ENCODE data around the gene MKRN3.
"Not testable (repeated sequence)": the region's sequence is repeated elsewhere in the genome, so short reads cannot be mapped to it uniquely, and the experiment has no call there.

The MKRN3 gene

GRCh38 chr15:23569151-23569925 is 3.9 kb downstream of the MKRN3 start:
- Mint-ChIP-seq H3K4me3 (no peak overlapping the region), H3K9me3 (peaks cover 5% of the 10 kb centered on the region), H3K27ac (no peak overlapping the region), H3K36me3 (no peaks in the 10 kb centered on the region), H3K4me1 (no peaks in the 10 kb centered on the region), H3K27me3 (peaks cover 4% of the 10 kb centered on the region)

DNA sequence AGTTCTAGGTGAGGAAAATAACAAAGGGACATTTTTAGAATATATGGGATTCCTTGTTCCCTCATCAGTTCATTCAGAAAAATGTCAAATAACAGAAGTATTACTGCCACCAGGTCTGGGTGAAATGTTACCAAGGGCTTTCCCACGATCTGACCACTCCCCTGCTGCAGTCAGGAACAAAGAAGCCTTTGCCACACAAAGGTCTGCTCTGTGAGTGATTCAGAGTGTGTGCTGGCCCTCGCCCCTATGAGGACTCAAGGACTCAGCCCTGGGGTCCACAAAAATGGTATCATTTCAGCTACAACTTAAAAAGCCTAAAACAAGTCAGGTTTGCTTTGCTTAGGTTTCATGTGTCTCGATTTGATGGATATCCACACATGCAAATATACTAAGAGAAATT is 5.0 kb downstream of the MKRN3 start:
- Mint-ChIP-seq H3K4me3 (no peak overlapping the region), H3K9me3 (no peaks in the 10 kb centered on the region), H3K36me3 (no peaks in the 10 kb centered on the region), H3K27me3 (peaks cover 4% of the 10 kb centered on the region), H3K4me1 (no peaks in the 10 kb centered on the region), H3K27ac (no peak overlapping the region)

GRCh38 chr15:23572844-23573243 is 7.4 kb downstream of the MKRN3 start:
- Mint-ChIP-seq H3K9me3 (no peaks in the 10 kb centered on the region), H3K27me3 (peaks cover 4% of the 10 kb centered on the region), H3K27ac (no peak overlapping the region), H3K36me3 (no peaks in the 10 kb centered on the region), H3K4me1 (no peaks in the 10 kb centered on the region), H3K4me3 (no peak overlapping the region)

- no peak overlapping the region for H3K27ac Mint-ChIP-seq
- no peaks in the 10 kb centered on the region for H3K9me3 Mint-ChIP-seq
- H3K4me1 Mint-ChIP-seq = no peaks in the 10 kb centered on the region
- H3K4me3 Mint-ChIP-seq = no peak overlapping the region
- H3K27me3 Mint-ChIP-seq = peaks cover 1% of the 10 kb centered on the region
- no peaks in the 10 kb centered on the region for H3K36me3 Mint-ChIP-seq
Measured at GRCh38 chr15:23574742-23575141, 9.3 kb downstream of the MKRN3 start.

GRCh38 chr15:23576061-23576460 is 10.6 kb downstream of the MKRN3 start:
- H3K36me3 Mint-ChIP-seq = no peaks in the 10 kb centered on the region
- H3K9me3 Mint-ChIP-seq = no peaks in the 10 kb centered on the region
- H3K4me1 Mint-ChIP-seq = no peaks in the 10 kb centered on the region
- peaks cover 1% of the 10 kb centered on the region for H3K27me3 Mint-ChIP-seq
- H3K4me3 Mint-ChIP-seq = no peak overlapping the region
- H3K27ac Mint-ChIP-seq = no peak overlapping the region

DNA sequence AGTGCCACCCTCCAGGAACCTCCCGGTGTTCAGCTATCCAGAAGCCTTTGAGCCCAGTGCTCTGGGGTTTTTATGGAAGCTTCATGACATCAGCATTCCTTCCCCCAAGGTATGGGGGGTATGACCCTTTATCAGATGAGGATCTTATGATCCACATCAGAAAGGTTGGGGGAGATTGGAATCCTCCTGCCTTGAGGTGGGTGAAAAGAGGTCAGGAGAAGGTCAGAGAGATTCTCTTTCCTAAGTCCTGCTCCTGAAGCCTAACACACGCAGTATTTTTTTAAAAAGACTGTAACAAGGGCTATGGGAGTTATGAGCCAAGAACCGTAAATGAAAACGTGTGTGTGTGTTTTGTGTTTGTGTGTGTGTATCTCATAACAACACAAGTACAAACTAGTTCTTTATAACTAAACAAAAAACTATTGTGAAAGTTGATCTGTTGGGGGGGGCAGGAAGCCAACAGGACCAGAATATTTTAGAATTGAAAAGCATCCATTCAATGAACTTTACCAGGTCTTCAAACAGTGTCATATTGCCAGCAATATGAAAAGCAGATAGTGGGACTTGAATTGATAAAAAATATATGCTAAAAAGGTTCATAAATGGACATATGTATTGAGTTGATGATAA is 13.2 kb downstream of the MKRN3 start:
- no peaks in the 10 kb centered on the region for H3K9me3 Mint-ChIP-seq
- no peak overlapping the region for H3K4me3 Mint-ChIP-seq
- H3K4me1 Mint-ChIP-seq = no peaks in the 10 kb centered on the region
- no peak overlapping the region for H3K27ac Mint-ChIP-seq
- no peaks in the 10 kb centered on the region for H3K36me3 Mint-ChIP-seq
- H3K27me3 Mint-ChIP-seq = peaks cover 1% of the 10 kb centered on the region

DNA sequence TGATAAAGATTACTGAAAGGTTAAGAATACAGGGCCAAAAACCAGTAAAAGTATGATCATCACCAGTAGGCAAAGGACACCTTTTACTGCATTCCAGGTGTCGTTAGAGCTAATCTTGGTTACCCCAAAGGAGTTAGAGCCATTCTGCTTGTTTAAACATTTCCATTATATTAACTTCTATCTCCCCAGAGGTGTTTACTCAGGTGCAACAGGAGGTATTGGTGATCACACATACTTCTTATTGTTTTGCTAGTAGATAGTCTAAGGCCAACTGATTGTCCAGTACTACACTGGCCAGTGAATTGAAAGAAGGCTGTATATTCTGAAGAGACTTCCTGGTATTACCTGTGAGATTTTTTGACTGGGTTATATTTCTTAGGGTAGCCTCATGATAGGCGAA is 22.8 kb downstream of the MKRN3 start:
- no peaks in the 10 kb centered on the region for H3K4me1 Mint-ChIP-seq
- H3K36me3 Mint-ChIP-seq = no peaks in the 10 kb centered on the region
- no peak overlapping the region for H3K27ac Mint-ChIP-seq
- H3K9me3 Mint-ChIP-seq = no peaks in the 10 kb centered on the region
- H3K4me3 Mint-ChIP-seq = no peak overlapping the region
- H3K27me3 Mint-ChIP-seq = no peaks in the 10 kb centered on the region

GRCh38 chr15:23589012-23589411 is 23.5 kb downstream of the MKRN3 start:
- H3K4me1 Mint-ChIP-seq = no peaks in the 10 kb centered on the region
- H3K4me3 Mint-ChIP-seq = no peak overlapping the region
- H3K9me3 Mint-ChIP-seq = no peaks in the 10 kb centered on the region
- no peaks in the 10 kb centered on the region for H3K27me3 Mint-ChIP-seq
- H3K27ac Mint-ChIP-seq = no peak overlapping the region
- no peaks in the 10 kb centered on the region for H3K36me3 Mint-ChIP-seq

GRCh38 chr15:23594252-23594770 is 28.8 kb downstream of the MKRN3 start:
- Mint-ChIP-seq H3K4me3 (no peak overlapping the region), H3K27me3 (no peaks in the 10 kb centered on the region), H3K36me3 (no peaks in the 10 kb centered on the region), H3K4me1 (no peaks in the 10 kb centered on the region), H3K9me3 (no peaks in the 10 kb centered on the region), H3K27ac (no peak overlapping the region)

DNA sequence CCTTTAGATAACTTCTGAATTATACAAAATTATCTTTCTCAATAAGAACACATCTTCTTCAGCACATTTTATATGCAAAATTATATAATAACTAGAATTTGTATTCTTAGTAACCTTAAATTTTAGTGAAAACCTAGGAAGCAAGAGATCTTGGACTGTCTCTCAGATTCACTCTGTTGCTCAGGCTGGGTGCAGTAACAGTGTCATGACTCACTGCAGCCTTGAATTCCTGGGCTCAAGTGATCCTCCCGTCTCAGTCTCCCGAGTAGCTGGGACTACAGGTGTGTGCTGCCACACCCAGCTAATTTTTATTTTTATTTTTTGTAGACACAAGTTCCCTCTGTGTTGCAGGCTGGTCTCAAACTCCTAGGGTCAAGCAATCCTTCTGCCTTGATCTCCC is 29.9 kb downstream of the MKRN3 start:
- Mint-ChIP-seq H3K4me3 (no peak overlapping the region), H3K36me3 (no peaks in the 10 kb centered on the region), H3K4me1 (no peaks in the 10 kb centered on the region), H3K27ac (no peak overlapping the region), H3K9me3 (no peaks in the 10 kb centered on the region), H3K27me3 (no peaks in the 10 kb centered on the region)

DNA sequence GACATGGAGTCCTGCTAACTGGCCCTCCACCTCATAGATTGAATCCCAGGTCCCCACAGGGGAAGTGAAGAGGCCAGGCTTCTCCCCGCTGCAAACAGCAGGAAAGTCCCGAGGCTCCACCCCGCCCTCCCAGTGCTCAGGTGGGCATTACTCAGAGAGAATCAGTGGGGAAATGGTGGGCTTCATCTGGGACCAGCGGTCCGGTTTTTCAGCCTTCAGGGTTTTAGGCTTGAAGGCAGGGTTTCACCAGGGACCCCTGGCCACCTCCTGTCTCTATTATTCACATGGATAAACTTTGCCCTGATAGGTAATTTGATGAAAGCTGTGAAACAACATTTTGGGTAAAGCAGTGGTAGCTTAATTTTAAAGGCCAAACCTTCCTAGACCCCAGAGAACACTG is 31.3 kb downstream of the MKRN3 start:
- Mint-ChIP-seq H3K36me3 (no peaks in the 10 kb centered on the region), H3K27ac (no peak overlapping the region), H3K27me3 (no peaks in the 10 kb centered on the region), H3K4me3 (no peak overlapping the region), H3K9me3 (no peaks in the 10 kb centered on the region), H3K4me1 (no peaks in the 10 kb centered on the region)

- not testable (repeated sequence) for H3K27ac Mint-ChIP-seq, H3K4me3 Mint-ChIP-seq, H3K4me1 Mint-ChIP-seq, H3K27me3 Mint-ChIP-seq, H3K36me3 Mint-ChIP-seq, H3K9me3 Mint-ChIP-seq
Measured at GRCh38 chr15:23597278-23597677, 31.8 kb downstream of the MKRN3 start.

DNA sequence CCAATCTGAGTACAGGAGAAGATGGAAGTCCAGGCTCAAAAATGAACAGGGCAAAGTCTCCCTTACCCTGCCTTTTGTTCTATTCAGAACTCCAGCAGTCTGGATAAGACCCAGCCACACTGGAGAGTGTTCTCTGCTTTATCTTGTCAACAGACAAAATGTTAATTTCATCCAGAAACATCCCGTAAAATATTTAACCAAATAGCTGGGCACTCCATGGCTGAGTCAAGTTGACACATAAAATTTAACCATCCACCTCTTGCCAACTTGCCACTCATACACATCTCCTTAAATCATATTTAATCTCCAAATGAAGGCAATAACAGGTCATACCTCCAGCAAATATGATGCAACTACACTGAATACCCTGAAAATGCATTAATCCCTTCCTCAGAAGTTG is 33.6 kb downstream of the MKRN3 start:
- Mint-ChIP-seq H3K36me3 (no peaks in the 10 kb centered on the region), H3K4me1 (no peaks in the 10 kb centered on the region), H3K27ac (no peak overlapping the region), H3K9me3 (peaks cover 5% of the 10 kb centered on the region), H3K4me3 (no peak overlapping the region), H3K27me3 (no peaks in the 10 kb centered on the region)

DNA sequence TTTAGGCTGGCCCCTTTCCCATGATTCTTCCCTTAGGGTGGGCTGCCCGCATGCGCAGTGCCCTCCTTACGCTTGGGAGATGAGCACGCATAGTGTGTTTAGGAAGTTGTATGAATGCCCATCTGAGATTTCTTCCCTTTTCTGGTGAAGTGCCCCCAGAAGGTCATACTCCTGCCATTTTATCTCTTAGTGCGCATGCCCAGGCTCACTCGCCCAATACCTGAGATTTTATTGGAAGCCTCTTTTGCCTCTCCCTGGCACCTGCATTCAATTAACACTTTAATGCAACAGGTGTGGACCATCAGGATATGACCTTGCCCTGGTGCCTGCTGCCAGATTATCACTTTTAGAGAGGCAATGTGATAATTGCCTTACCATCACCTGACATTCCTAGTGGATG is 36.6 kb downstream of the MKRN3 start:
- H3K9me3 Mint-ChIP-seq = peaks cover 5% of the 10 kb centered on the region
- H3K4me1 Mint-ChIP-seq = no peaks in the 10 kb centered on the region

DNA sequence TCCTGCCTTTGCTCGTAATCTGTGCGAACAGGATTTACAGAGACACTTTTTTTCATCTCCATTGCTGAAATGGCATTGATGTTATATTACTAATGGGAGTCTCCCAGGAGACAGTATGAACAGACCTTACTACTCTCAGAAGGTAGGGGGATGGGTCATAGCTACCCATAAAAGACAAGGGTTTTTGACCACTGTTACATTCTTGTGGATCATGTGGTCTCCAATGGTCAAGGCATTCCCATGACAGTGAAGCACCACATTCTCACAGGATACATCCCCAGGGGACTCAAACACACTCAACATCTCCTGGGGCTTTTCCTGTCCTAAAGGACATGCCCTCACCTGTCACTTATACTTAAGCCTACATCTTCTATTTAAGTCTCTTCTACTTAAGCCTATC is 40.8 kb downstream of the MKRN3 start:
- peaks cover 10% of the 10 kb centered on the region for H3K9me3 Mint-ChIP-seq
- no peaks in the 10 kb centered on the region for H3K36me3 Mint-ChIP-seq
- H3K4me3 Mint-ChIP-seq = no peak overlapping the region
- H3K27ac Mint-ChIP-seq = no peak overlapping the region
- no peaks in the 10 kb centered on the region for H3K4me1 Mint-ChIP-seq
- H3K27me3 Mint-ChIP-seq = no peaks in the 10 kb centered on the region

More for the DNA sequence above, 36.6 kb downstream of the MKRN3 start:
- Mint-ChIP-seq H3K36me3 (no peaks in the 10 kb centered on the region), H3K27ac (no peak overlapping the region), H3K27me3 (no peaks in the 10 kb centered on the region), H3K4me3 (no peak overlapping the region)

DNA sequence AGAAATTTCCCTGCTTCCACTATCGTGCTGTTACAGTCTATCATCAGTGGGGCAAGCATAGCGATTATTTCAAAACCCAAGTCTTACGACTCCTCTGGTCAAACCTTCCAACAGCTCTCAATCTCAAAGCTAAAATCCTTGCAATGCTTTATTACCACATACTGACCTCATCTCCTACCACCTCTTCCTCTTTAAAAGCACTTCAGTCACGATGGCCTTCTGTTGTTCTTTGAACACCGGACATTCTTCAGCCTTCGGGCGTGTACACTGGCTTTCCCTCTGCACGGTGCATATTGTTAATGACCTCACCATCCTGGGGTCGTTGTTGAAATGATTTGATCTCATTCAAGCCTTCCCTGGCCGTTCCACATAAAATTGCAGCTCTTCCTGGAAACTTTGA is 51.1 kb downstream of the MKRN3 start:
- Mint-ChIP-seq H3K9me3 (peaks cover 5% of the 10 kb centered on the region), H3K4me3 (no peak overlapping the region), H3K27me3 (no peaks in the 10 kb centered on the region), H3K36me3 (no peaks in the 10 kb centered on the region), H3K27ac (no peak overlapping the region), H3K4me1 (no peaks in the 10 kb centered on the region)

Data from activated naive CD4-positive, alpha-beta T cell treated with anti-CD3 and anti-CD28 coated beads, Interleukin-2, amount 50 U/mL, for 24 hours (primary cell).